OCI-LY7 (cell line): Measurements from ENCODE around the gene NATD1.
A peak's percentile ranks its signal among the peaks of the same experiment; 100 is the strongest.

Source experiments
- EZH2phosphoT487 ChIP-seq: fragments of 200-600 bp; sonication (generic); IDR thresholded peaks from 2 replicates; pipeline ENCODE4 v1.6.1; 2018; ENCODE audit warnings: low read depth, borderline replicate concordance, mild to moderate bottlenecking, mixed run types, antibody characterized with exemption, low read length, moderate library complexity, mixed read lengths
- TF ChIP-seq, protein P1 (sequence below): fragments of 200-600 bp; sonication (generic); conservative IDR thresholded peaks from 2 replicates; pipeline ENCODE4 v1.5.1; 2014; ENCODE audit warnings: mild to moderate bottlenecking, antibody characterized with exemption, low read length, moderate library complexity, mixed read lengths

- TF ChIP-seq, protein P1, sequence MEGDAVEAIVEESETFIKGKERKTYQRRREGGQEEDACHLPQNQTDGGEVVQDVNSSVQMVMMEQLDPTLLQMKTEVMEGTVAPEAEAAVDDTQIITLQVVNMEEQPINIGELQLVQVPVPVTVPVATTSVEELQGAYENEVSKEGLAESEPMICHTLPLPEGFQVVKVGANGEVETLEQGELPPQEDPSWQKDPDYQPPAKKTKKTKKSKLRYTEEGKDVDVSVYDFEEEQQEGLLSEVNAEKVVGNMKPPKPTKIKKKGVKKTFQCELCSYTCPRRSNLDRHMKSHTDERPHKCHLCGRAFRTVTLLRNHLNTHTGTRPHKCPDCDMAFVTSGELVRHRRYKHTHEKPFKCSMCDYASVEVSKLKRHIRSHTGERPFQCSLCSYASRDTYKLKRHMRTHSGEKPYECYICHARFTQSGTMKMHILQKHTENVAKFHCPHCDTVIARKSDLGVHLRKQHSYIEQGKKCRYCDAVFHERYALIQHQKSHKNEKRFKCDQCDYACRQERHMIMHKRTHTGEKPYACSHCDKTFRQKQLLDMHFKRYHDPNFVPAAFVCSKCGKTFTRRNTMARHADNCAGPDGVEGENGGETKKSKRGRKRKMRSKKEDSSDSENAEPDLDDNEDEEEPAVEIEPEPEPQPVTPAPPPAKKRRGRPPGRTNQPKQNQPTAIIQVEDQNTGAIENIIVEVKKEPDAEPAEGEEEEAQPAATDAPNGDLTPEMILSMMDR, result peak; percentile 8; the same call in 1 of the 2 replicates
- TF ChIP-seq EZH2phosphoT487, result no peak
Measured at GRCh38 chr17:21276264-21276588, 23.0 kb upstream of the NATD1 start.
